GM18868 (cell line): ENCODE measurements around the gene GRK5.
"Not testable (repeated sequence)": the region's sequence is repeated elsewhere in the genome, so short reads cannot be mapped to it uniquely, and the experiment has no call there.

Experiments
- ATAC-seq: cut with Tn5 transposase; IDR thresholded peaks from one replicate; pipeline ENCODE4 v1.9.1; 2021; ENCODE audit warnings: mild to moderate bottlenecking, moderate library complexity; ENCODE audit not compliant: unreplicated experiment

The GRK5 gene

DNA sequence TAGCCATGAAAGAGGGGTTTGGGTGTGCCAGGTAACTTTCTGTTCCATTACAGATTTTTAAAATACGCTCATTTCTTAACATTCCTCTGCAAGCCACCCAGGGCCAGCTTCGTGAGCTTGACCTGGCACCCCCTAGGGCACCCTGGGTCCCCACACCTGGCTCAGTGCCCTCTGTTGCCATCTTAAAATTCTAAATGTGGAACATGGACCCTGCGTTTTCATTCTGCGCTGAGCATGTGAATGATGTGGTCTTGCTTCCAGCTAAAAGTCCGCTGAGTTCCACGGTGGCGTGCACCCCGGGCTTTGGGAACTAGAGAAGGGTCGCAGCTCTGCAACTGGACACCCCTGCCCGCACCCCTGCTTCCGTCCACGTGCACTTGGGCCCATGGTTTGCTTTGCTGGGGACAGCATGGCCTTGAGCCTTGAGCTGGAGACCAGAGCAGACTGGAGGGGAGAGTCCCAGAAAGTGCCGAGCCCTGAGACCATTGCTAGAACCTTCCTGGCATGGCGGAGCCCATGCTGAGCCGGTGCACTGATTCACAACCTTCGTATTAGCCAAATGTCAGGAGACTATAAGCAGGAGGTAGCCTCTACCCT is 244.0 kb downstream of the GRK5 start:
- ATAC-seq, result no peak

DNA sequence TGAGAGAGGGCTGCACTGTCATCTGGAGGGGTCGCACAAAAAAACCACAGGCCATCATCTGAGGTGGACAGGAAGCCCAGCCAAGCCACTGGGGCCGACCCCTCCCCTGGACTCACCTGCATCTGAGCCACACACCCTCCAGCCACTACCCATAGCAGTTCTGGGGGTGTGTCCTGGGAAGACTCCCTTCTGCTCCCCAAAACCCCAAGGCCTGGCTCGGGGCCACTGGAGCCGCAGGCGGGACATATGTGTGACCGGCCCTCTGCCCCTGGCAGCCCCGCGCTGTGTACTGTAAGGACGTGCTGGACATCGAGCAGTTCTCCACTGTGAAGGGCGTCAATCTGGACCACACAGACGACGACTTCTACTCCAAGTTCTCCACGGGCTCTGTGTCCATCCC is 245.0 kb downstream of the GRK5 start:
- ATAC-seq, result no peak

DNA sequence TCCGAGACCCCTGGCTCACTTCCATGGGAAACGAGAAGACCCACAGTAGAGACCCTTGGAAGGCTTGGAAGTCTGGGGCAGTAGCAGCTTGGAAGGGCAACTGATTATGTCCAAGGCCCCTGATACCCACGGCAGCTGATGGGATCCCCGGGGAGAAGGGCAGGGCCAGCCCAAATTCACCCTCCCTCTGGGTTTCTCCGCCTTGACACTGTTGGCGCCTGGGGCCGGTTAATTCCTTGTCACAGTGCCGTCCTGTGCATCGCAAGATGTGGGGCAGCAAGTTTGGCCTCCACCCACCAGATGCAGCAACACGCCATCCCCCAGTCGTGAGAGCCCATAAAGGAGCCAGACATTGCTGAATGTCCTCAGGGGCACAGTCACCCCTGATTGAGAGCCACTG is 245.9 kb downstream of the GRK5 start:
- no peak for ATAC-seq

DNA sequence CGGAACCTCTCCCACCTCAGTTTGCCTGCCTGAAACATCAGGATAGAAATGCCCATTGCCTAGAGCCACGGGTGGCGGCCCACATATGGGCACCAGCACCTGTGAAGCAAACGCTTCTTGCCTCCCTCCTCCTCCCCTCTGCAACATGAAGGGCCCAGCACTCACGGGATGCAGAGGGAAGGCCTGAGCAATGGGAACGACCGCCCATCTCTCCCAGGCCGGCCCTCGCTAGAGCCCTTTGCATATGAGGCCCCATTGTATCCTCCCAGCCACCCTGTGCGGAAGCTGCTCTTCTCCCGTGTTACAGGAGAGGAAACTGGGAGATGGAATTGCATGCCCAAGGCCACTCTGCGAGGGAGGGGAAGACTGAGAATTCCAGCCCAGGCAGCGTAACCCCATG is 246.9 kb downstream of the GRK5 start:
- ATAC-seq, result no peak

DNA sequence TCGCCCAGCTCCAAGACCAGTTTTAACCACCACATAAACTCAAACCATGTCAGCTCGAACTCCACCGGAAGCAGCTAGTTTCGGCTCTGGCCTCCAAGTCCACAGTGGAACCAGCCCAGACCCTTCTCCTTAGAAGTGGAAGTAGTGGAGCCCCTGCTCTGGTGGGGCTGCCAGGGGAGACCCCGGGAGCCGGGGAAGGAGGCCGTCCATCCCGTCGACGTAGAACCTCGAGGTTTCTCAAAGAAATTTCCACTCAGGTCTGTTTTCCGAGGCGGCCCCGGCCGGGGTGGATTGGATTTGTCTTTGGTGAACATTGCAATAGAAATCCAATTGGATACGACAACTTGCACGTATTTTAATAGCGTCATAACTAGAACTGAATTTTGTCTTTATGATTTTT is 247.6 kb downstream of the GRK5 start:
- ATAC-seq, result no peak

DNA sequence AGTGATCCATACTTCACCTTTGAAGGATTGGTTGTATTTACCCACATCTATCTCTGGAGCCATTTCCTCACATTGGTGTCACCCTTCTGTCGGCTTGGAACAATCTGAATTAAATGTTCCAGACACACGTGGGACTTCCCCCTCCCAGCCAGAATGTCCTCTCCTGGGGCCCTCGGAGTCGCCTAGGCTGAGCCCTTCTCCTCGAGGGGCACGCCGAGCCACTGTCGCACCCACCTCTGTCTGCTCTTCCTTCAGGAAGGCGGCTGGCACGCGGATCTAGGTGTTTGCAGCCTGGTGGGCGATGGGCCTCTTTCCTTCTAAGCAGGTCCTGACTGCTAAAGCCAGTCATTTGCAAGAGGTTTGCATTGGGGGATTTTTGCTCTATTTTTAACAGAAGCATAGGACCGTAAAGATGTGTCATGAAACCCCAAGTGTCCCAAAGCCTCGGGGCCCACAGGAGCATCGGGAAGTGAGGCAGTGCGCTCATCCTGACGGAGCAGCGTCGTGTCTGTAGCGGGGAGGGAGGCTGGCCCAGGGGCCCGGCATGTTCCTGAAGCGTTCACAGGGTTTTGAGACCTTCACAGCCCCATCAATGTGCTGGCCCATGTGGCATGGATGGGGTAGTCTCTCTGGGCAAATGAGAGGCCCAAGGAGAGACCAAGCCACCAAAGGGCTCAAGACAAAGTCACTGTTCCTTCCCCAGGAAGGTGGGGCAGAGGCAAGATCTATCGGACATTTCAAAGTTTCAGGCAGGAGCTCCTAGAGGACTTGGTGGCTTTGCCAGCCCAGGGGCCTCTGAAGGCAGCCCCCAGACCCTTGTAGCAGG is 248.5 kb downstream of the GRK5 start:
- peak; percentile 73 for ATAC-seq

DNA sequence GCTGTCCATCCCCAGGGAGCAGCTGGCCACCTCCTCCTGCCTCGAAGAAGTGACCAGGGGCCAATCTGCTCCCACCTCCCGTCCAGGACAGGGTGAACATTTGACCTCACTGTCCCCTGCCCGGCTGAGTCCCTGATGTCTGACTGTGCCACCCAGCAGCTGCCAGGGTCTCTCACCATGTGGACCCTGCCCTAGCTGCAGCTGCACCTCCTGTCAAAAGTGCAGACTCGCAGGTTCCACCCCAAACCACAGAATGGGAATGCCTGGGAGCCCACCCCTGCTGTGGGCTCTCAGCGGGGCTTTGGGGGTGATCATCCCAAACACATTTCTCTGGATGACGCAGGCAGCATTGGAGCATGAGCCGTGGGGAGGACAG is 249.1 kb downstream of the GRK5 start:
- no peak for ATAC-seq

DNA sequence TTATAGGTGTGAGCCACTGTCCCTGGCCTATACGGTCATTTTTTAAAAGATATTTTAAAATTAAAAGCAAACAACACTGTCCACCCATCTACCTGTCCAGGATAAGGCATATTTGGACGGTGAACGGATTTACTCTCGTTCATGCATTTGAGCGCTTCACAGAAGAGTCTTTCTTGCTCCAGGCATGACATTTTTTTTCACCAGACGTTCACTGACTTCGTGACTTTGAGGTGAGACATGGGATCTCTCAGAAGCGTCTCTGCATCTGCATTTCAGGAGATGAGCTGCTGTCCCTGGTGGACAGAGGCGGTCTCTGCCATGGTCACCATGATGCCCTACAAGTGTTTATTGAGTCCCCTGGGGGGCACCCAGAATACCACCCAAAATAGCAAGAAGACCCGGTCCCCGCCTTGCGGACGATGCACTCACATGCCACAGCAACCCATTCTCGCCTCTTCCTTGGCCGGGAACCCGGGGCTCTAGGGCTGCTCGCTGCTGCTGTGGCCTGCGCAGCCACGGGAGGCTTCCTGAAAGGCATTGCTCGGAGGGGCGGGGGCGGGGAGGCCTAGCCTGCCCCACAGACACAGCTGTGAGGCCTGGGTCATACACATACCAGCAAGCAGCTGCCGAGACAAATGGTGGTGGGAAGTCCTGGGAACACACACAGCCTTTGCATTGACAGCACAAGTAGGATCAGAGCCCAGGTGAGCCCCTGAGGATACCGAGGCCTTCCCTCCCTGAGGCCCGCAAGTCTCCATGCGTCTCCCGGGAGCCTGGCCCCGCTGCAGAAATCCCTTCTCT is 250.8 kb downstream of the GRK5 start:
- ATAC-seq, result no peak

DNA sequence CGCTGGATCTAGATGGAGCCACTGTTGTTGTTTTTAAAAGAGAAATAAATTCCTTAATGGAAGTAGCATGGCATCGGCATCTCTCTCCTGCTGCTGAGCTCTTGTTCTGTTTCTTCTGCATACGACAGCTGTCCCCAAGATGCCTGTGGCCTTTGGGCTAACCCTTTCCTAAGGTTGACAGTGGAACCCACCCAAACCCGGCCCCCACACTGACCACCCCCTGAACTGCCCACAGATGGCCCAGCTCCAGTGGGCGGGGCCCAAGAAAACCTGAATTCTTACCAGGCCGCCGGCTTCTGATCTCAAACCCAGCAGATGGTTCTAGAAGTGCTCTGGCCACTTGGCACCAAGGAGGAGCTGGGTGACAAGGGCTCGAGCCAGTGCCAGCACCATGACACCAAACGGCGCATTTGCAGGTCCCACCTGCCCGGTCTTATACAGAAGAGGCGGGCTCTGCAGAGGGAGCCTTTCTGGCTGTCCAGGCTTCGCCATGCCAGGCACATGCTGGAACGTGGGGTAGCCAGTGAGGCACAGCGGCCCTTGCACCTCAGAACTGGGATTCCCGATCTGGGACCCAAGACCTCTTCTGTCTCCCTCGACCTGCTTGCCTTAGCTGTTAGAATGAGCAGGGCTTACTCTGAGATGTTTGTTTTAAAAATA is 252.4 kb downstream of the GRK5 start:
- no peak for ATAC-seq

DNA sequence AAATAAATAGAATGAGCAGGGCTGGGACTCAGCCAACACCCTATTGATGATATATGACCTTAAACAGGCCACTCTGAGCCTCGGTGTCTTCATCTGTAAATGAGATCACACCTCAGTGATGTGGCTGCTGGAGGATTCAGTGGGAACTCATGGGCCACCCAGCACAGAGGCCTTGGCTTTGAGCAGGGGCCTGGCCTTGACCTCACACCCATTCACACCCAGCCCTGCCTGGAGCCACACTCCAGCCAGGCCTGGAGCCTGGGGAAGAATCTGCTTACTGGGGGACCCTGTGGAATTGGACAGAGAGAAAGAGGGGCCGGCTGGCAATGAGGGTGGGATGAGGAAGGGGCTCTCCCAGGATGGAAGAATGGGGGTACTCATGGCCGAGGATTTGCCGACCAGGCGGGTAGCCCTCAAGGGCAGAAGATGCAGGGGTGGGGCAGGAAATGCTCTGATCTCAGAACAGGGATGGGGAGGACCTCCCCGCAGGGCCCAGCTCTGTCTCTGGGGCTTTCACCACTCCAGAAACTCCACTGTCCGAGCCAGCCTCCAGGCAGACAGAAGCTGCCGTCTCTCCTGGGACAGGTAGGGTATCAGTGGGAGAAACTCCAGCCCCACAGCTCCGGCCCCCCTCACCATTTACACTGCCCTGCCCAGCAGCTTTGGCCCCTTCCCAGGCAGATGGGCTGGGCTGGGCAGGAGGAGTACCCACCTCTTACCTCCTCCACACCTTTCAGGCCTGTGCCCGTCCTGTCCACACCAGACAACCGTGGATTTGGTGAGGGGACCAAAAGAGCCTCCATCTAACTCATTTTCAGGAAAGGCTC is 253.2 kb downstream of the GRK5 start:
- ATAC-seq, result no peak

DNA sequence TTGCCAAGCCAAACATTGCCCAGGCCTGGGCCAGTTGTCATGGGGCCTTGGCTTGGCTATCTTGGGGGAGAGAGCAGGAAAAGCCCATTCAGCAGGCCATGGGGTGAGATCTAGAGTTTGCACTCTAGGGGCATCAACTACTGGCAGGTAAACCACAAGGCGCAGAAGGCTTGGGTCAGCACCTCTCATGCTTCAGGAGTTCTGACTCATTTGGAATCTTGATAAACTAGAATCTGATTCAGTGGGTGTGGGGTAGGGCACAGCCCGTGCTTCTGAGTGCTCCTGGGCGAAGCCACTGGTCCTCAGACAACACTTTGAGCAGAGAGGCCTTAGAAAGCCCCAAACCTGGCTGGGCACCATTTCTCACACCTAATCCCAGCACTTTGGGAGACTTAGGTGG is 254.0 kb downstream of the GRK5 start:
- peak; percentile 78 for ATAC-seq

DNA sequence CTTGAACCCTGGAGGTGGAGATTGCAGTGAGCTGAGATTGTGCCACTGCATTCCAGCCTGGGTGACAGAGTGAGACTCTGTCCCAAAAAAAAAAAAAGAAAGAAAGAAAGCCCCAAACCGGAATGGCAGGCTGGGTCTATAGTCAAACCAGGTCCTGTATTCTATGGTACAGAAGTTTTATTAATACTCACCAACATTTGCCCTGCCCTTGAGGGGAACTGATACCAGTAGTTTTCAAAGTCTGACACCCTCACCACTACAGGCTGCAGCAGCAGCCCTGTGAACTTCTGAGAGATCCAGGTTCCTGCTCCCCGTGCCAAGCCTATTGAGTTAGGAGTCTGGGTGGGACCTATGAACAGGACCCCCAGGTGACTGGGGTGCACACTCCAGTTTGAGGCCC is 254.6 kb downstream of the GRK5 start:
- peak; percentile 73 for ATAC-seq

DNA sequence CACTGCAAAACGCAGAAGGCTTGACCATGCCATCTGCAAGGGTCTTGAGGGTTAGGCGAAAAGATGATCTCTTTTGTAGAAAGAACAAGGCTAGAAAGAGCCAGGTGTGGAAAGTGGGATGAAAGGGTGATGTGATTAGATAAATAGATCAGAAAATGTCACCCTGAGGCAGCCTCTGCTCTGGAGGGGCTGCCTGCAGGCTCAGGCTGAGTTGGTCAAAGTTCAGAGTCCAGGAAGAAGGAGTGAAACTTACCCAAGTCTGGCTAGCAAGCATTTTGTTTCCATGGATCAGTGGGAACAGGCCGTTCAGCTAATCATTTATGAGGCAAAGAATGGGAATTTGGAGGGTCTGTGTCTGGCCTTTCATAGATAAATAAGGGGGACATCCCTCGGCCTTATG is 255.4 kb downstream of the GRK5 start:
- no peak for ATAC-seq

DNA sequence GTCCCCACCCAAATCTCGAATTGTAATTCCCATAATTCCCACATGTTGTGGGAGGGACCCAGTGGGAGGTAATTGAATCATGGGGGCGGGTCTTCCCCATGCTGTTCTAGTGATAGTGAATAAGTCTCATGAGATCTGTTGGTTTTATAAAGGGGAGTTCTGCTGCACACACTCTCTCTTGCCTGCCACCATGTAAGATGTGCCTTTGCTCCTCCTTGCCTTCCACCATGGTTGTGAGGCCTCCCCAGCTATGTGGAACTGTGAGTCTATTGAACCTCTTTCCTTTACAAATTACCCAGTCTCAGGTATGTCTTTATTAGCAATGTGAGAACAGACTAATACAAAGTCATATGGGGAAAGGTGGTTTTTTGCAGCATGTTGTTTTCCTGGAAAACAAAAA is 255.8 kb downstream of the GRK5 start:
- not testable (repeated sequence) for ATAC-seq

DNA sequence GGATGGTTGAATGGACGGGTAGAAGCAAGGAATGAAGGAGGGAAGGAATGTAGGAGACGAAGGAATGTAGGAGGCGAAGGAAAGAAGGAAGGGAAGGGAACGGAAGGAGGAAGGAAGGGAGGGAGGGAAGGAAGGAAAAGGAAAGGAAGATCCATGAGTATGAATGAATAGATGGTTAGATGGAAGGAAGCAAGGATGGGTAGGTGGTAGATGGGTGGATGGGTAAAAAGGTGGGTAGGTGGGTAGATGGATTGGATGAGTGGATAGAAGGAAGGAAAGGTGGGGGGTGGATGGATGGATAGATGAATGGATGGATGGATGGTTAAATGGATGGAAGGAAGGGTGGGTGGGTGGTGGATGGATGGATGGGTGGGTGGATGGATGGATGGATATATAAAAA is 257.7 kb downstream of the GRK5 start:
- ATAC-seq, result no peak

DNA sequence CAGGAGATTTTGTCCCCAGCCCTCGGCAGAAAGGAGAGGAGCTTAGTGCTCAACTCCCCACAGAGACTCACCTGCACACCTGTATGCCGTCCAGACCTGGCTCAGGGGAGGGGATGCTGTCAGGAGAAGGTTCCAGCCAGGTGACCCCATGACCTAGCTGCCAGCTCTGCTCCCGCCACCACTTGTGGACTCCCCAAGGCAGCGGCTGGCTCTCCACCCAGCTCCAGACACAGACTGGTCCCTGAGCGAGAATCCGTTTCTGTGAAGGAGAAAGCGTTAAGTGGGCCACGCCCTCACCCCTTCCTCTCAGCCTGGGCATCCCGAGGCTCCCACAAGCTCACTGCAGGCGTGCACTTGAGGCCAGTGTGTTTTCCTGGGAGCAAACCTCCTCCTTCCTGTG is 258.7 kb downstream of the GRK5 start:
- no peak for ATAC-seq

DNA sequence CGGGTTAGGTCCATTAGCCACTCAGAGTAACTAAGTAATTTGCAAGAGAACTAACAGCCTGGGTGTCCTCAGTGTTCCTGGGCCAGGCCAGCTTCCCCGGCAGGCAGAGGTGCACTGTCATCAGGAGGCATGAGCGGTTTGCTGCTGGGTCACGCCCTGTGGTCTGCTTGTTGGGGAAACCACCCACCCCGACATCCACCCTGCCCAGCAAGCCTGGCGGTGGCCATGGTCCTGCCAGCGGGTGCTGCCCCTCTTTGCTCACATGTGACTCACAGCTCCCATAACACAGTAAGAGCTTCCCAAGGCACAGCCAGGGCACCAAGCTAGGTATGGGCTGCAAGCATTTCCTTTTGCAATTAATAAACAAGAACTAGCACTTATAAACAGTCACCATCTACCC is 259.3 kb downstream of the GRK5 start:
- ATAC-seq, result no peak

DNA sequence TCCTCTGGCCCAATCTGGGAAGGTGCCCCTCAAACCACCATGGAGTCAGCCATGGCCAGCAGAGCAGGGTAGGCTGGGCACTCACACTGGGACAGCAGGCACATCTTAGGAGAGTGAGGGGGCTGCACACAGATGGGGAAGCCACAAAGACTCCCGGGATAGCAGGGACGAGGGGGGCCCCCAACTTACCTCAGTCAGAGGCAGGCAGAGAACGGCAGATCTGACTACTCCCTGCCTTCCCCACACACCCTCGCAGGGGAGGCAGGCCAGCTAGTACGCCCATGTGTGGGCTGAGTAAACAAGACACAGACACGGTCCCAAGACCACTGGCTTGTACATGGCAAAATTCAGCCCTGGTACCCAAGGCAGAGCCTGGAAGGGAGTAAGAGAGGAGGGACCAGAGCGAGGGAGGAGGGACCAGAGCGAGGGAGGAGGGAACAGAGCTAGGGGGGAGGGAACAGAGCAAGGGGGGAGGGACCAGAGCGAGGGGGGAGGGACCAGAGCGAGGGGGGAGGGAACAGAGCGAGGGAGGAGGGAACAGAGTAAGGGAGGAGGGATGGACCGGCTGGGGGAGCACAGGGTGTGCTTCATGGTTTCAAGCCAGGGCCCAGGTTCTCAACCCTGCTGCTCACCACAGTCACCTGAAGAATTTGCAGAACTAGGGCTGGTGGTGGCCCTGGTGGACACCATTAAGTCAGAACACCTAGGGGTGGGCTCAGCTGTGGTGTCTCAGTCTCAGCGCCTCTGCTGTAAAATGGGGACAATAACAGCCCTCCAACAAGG is 261.4 kb downstream of the GRK5 start:
- ATAC-seq, result no peak

DNA sequence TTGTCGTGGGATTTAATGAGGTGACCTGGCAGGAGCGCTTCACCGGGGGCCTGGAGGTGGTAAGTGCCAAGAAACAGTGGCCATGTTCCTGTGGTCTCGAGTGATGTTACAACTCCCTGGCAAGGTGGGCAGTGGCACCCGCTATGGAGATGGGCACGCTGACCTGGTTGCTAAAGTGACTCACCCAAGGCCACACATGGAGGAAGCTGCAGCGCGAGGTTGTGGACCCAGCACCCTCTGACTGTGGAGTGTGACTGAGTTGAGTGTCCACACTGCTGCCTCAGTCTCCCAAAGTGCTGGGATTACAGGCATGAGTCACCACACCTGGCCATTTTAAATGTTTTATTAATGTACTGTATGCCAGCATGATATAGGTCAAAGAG is 261.9 kb downstream of the GRK5 start:
- no peak for ATAC-seq

DNA sequence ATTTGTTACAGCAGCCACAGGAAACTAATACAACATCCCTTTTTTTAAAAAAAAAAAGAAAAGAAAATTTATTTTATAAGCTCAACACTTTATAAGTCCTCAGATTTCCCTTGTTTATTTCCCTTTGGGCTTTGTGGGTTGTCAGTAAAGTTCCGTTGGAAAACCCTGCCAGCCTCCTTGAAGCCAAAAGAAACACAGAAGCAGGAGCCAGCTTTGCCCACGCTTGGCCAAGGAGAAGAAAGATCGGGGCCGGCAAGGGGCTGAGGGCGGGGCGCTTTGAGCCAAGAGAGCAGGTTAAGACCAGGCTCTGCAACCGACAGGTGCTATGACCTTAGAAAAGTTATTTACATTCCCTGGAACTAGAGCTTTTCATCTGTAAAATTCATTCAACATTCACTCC is 262.5 kb downstream of the GRK5 start:
- ATAC-seq, result no peak
